HG03097 (cell line): Measurements from ENCODE around the gene SH3BP4.

Experiments used
- ATAC-seq: cut with Tn5 transposase; IDR thresholded peaks from one replicate; pipeline ENCODE4 v1.9.1; 2021; ENCODE audit not compliant: unreplicated experiment, low FRiP score

Gene SH3BP4

DNA sequence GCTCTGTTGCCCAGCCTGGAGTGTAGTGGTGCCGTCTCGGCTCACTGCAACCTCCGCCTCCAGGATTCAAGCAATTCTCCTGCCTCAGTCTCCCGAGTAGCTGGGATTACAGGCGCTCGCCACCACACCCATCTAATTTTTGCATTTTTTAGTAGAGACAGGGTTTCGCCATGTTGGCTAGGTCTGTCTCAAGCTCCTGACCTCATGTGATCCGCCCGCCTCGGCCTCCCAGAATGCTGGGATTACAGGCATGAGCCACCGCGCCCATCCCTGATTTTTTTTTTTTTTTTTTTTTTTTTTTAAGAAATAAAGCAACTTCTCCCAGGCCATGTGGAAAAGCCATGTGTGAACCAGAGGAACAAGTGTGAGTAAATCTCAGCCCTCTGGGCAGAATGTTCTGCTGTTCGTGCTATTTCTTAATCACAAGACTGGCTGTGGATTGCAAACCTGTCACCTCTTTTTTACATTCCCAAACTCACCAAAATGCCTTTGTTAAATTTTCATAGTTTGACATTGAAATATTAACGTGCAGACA is 6.4 kb upstream of the SH3BP4 start:
- ATAC-seq = no peak

DNA sequence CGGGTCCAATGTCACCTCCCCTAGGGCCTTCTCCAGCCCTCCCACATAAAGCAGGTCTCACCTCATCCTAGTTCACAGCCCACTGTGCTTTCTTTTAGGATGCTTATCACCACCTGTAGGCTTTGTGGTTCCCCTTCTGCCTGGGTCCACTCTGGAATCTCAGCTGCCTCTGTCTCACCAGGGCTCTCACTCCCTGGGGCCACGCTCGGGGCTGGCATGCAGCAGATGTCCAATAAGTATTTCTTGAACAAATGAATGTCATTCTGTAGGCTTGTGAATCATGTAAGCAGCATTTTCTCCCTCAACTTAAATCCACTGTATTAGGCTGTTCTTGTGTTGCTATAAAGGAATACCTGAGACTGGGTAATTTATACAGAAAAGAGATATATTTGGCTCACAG is 4.3 kb upstream of the SH3BP4 start:
- ATAC-seq = no peak

DNA sequence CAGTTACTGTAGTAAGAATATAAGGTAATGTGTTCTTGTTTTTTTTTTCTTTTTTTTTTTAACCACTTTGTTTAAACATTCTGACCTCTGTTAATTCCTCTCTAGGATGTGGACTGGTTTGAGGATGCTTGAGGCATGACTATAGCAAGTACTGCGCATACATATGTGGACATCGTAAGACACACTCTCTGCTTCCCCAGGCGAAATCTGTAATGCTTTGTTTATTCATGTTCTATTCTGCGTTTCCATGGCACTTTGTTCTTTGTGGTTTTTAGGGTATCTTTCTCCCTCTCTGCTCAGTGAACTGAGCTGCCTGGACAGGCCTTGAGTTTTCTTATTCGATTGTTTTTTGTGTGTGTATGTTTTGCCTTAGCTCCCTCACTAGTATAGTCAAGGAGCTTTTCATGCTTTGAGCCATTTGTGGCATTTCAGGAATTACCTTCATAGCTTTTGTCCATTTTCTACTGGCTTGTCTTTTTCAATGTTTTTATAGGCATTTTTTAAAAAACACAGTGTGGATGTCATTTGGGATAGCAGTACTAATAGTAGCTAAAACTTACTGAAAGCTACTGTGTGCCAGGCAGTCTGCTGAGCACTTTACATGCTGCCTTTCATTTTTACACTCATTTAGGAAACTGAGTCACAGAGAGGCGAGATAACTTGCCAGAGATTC is 1.9 kb upstream of the SH3BP4 start:
- ATAC-seq = no peak

DNA sequence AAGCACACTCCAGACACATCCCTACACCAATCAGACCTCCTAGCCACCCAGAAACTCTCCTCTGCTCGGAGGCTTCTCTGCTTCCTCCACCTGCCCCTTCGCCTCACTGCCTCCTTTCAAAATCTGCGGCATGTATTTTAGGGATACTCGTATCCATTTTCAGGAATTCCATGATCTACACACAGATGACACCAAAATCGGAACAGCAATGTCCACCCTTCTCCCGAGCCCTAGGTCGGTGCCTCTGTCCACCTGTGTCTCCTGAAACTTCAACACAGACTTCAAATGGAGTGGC is 1.4 kb upstream of the SH3BP4 start:
- no peak for ATAC-seq

DNA sequence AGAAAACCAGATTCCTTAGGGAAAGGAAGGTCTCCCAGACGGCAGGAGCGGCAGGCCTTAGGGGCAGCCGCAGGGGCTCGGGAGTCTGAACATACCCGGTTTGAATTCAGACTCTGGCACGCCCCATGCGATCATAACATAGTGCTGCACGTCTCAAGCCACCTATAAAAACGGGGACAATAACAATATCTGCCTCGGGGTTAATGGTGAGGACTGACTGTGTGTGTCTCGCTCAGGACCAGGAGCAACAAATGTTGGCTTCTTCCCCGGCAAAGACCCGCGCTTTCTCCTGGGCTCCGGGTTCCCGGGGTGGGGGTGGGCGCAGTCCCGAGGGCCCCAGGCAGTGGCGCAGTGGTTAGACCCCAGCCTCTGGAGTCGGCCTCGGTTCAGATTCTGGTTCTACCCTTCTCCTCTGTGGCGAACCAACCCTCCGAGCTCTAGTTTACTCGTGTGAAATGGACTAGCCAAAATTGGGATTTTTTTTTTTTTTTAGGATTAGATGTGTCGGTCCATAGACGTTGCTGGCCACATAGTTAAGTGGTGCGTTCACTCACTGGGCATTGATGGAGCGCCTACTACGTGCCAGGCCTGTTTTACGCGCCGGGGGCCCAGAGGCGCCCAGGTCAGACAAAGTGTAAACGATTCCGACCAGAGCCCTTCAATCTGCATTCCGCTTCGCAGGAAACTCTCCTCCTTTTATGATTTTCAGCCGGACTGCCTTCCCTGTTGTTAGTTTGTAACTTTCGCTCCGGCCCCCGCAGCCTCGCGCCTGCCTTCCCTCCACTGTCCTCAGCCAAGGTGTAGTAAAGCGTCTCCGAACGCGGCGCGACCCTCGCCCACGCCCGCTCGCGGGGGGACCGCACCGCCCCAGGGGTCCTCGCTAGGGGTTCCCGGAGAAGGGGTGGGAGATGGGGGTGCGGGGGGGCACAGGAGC is 820 bp upstream of the SH3BP4 start:
- no peak for ATAC-seq

DNA sequence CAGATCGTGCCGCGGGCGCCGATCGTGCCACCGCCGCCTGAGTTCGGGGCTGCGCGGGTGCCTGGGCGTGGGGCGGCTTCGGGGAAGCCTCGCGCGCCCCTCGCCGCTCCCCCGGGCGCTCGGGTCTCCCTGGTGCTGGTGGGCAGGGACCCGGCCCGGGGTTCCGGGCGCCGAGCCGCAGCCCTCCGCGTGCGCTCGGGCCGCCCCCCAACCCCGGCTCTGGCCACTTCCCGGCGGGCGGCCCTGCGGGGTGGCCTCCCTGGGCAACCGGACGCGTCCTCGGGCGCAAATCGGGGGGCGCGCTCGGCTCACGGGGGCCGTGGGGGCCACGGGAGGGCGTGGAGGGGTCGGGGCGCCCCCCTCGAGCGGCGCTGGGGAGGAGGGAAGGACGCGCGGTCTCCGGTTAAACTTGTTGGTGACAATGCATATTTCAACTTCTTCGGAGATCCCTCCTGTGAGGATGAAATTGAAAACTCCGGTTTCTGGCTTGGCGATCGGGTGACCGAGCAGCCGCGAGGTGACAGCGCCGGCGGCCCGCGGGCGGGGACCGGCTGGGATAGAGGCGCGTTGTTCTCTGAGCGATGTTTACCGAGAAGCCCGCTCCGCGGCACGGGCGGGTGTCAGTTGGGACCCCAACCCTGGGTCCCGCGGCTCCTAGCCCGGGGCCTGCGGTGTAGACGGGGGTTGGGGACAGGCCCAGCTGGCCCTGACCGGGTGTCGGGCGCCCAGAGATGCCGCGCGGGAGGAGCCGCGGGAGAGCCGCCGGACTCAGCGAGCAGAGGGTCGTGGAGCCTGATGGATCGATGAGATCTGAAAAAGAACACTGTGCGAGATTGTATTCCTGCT is 676 bp downstream of the SH3BP4 start:
- ATAC-seq = no peak

DNA sequence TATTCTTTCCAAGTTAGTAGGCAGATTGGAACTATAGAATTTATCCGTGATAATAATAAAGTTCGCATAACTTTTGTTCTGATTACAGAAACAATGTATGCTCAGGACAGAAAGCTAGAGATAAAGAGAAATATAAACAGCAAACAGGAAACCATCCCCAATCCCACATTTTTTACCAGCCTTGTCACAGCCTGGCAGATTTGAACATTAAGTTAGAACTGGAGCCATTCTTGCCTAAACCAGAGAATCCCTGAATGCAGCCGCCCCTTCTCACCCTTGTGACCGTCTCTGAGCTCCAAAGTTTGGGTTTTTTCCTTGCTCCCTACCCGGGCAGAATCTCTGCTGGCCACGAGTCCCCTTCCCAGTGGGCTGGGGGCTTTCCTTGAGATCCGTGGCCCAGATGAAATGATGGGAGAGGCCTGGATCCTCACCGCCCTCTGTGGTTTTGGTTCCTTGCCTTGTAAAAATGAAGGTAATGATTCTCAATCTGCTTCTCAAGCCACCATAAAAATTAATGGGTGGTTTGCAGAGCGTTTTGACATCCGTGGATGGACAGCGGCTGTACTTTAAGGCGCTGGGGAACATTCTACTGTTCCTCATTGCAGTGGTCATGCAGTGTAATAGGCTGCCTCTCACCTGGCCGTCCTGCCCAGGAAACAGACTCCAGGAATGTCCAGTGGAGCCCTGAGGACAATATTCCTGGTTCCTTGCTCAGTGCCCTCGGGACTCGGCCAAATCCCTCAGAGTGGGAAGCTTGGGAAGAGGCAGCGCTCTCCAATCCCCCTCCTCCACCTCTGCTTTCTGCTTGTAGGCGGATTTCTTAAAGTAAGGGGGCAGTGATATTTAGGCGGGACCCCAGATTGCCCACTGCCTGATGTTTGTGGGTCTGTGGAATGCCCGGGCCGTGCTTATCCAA is 1.6 kb downstream of the SH3BP4 start:
- ATAC-seq = no peak

DNA sequence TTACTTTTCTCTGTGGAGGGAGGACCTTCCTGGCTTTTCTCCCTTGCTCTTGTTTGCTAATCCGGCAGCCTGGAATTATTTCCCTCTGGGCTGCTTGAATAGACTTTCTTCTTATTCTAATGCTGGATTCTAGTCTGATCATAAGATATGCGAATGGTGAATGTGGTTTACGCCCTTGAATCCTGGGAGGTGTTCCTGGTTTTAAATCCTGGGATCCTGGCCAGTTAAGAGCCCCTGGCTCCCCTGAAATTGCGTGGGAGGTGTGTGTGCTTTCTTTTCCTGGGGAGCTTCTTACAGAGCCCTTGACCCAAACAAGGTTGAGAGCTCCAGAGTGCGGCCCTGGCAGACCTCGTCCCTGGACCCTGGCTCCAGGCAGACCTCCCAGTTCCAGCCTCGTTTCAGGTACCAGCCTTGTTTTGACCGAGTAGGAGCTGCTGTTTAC is 2.8 kb downstream of the SH3BP4 start:
- ATAC-seq = no peak

DNA sequence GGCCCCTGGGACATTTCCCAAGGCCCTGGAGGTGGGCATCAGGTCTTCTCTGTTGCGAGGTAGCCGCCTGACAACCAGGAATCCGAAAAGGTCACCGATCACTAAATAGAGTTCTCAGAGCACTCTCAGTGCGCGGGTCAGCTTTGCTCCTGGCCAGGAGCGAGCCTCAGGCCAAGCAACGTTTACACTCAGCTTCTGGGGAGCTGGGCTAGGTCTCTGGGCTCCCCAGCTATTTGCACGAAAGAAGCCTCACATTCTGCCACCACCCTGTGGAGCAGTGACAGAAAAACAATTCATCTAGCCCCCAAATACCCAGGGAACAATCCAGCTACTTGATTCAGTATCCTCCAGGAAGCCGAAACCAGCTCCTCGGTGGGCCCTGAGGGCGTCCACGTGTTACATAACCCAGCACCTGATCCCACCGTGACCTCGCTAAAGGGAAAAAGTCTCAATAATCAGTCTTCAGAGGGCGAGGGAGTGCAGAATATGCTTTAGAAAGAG is 3.3 kb downstream of the SH3BP4 start:
- no peak for ATAC-seq

DNA sequence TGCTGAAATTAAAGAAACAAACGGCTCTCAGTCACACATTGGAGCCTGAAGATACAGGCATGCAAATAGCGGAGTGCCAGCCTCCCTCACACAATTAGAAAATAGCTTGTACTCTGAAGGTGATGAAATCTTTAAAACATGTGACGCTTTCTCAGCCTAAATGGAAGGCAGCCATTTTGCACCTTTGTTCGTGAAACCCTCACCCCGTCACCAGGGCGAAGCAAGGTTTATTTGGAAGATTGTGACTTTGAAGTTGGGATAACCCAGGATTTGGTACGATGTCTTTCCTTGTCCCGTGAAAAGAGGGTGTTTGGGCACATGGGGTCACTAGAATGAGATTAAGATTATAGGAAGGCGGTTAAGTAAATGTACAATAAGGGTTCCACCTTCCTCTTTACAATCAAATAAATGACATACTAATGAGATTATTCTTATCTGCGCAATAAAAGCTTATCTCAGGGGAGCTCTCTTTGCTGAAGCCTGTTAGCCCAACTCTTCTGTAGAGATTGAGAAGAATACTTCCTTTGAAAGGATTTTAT is 4.2 kb downstream of the SH3BP4 start:
- no peak for ATAC-seq

DNA sequence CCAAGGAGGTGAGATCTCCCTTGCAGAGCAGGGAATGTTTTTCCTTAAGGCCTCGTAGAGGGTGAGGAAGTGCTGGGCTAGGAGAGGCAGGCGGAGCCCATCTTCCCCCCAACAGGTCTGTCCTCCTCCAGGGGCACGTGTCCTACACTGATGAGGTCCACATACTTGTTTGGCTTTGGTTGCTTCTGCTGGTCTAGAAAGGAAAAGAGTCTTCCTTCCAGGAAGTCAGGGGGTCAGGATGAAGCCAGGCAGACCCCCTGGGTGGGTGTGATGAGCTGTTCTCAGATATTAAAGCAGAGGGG is 6.0 kb downstream of the SH3BP4 start:
- ATAC-seq = no peak

DNA sequence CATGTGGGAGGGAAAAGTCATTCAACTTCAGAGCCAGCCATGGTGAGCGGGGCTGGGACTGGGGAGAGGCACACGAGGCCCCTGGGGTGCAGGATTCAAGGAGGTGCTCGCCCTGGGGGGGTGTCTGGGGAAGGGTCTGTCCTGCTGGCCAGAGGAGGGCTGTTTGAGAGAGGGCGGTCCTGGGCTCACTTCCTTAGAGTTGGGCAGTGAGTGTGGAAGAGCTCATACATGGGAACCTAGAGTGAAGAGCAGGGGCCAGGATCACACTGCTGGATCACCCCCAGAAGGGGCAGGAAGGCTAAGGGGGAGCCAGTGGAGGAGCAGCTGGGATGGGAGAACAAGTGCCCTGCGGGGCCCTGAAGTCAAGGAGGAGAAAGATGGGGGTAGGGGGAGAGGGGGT is 6.5 kb downstream of the SH3BP4 start:
- ATAC-seq = no peak

DNA sequence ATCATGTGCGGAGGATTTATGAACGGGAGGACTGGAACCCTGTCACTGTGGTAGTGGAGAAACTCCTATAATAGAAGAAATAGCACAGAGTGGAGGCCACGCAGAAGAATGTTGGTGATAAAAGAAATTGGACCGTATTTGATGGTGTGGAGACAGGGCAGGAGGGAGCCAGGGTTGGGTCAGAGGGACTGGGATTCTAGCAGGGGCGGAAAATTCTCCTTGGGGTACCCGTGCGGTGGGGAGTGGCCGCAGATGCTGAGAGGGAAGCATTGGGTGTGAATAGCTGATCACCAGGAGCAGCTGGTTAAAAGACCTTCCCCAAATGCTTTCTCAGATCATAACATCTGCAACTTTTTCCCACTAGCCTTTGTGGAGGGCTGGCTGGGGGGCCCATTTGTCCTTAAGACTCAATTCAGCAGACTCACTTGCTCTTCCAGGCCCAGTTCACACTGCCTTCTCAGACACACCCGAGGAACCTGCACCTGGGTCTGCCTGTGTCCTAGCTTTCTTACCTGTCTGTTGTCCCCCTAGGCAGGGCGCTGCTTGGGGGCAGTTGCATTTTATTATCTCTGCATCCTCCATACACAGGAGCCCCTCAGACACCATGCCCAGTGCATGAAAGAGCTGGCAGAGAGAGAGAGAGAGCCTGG is 7.1 kb downstream of the SH3BP4 start:
- ATAC-seq = no peak

DNA sequence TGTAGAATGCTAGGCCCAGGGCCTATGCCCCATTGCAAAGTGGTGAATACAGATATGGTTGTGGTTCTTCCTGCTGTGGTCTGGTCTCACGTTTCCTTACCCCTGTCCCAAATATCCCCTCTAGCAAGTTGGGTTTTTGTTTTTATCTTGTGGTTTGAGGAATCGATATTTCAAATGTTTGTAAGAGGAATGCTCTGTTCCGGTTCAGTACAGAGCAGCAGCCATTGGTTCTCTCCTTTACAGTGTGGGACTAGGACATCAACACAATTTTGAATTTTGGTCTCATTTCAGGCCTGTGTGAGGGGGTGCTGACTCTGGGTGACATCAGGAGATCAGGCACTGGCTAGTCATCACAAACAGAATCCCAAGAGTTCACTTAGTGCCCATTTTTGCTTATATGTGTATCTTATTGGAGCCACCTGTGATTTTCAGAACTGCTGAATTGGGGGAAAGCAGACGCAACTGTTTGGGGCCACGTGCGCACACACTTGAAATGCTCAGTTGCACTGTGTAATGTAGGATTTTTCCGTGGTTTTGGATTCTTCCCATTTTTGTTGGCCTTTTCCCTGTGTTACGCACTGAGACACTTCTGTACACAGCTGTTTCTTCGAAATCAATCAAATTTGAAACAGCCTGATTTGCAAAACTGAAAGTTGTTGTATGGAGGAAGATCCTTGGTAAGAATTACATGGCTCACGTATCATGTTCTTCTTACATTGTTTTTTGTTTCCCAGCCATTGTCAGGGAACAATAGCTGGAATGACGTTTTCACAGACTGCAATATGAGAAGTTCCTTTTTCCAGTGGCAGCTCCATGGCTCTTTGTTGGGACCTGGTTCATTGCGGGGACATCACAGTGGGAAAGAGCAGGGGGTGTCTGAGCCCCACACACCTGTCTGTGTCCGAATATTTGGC is 8.6 kb downstream of the SH3BP4 start:
- no peak for ATAC-seq

DNA sequence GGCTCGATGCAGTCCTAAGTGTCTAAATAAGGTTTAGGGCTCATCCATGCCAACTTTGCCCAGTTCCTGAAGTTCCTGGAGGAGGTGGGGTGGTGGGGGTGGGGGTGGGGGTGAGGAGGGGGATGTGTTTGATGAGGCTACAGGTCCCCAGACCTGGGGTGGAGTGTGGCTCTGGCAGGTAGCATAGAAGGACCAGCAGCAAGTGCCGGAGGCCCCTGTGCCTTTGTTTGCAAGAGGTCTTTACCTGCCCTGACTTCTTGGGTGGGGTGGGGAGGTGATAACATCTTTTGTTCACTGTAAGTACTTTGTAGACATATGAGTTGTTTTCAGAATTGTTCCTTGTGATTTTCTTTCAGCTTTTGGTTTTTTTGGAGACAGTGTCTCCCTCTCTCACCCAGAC is 10.0 kb downstream of the SH3BP4 start:
- no peak for ATAC-seq

DNA sequence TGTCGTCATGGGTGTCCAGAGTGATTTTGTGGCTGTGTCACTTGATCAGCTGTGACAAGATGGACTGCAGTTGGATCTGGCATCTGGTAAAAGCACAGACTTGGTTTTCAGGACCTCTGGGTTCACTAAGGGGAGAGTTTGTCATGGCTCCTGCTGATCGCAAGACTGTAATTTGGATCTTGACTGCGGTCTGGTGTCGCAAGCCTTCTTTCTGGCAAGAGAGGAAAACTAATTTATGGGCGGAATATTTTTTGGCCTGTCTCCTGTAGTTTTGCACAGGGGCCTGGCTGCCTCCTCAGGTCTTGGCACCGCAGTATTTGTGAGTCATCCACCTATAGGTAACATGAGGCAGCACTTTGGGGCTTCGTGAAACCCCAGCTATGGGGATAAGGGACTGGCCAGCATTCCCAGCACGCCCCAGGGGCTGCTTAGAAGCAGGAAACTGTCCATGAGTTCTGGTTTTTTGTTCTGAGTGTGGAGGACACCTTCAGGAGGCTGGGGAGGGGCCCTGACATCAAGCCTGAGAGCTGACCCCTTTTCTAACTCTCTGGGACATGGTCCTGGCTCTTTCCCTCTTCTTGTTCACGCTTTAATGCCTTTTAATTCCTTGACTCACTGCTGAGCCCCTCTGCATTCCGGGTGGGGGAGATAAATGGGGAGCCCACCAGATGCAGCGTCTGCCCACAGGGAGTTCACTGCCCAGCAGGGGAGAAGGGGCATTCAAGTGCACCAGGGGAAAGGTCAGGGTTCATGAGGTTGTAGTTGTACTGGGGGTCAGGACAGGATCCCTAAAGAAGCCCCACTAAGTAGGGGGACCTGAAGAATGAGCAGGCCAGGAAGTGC is 12.2 kb downstream of the SH3BP4 start:
- no peak for ATAC-seq
